GM12875 (cell line): Measurements from ENCODE around the gene RAP1GAP.

Experiments
- H3K4me3 ChIP-seq: one replicate; pipeline ENCODE4 v1.5.1; 2011; ENCODE audit warnings: low read depth, low read length, control low read depth
- TF ChIP-seq, protein P1 (sequence below): IDR thresholded peaks from 2 replicates; pipeline ENCODE4 v1.5.1; 2011; ENCODE audit warnings: low read depth, mild to moderate bottlenecking, control low read depth, inconsistent platforms, low read length, moderate library complexity, borderline replicate concordance; ENCODE audit not compliant: insufficient read depth

The RAP1GAP gene

GRCh38 chr1:21691739-21692138, 22.6 kb upstream of the RAP1GAP start:
- H3K4me3 ChIP-seq: no peak overlapping the region
- TF ChIP-seq, protein P1, sequence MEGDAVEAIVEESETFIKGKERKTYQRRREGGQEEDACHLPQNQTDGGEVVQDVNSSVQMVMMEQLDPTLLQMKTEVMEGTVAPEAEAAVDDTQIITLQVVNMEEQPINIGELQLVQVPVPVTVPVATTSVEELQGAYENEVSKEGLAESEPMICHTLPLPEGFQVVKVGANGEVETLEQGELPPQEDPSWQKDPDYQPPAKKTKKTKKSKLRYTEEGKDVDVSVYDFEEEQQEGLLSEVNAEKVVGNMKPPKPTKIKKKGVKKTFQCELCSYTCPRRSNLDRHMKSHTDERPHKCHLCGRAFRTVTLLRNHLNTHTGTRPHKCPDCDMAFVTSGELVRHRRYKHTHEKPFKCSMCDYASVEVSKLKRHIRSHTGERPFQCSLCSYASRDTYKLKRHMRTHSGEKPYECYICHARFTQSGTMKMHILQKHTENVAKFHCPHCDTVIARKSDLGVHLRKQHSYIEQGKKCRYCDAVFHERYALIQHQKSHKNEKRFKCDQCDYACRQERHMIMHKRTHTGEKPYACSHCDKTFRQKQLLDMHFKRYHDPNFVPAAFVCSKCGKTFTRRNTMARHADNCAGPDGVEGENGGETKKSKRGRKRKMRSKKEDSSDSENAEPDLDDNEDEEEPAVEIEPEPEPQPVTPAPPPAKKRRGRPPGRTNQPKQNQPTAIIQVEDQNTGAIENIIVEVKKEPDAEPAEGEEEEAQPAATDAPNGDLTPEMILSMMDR: no peak

- no peak overlapping the region for H3K4me3 ChIP-seq
- TF ChIP-seq, protein P1: no peak
Observed at GRCh38 chr1:21689661-21690372, 20.7 kb upstream of the RAP1GAP start.

DNA sequence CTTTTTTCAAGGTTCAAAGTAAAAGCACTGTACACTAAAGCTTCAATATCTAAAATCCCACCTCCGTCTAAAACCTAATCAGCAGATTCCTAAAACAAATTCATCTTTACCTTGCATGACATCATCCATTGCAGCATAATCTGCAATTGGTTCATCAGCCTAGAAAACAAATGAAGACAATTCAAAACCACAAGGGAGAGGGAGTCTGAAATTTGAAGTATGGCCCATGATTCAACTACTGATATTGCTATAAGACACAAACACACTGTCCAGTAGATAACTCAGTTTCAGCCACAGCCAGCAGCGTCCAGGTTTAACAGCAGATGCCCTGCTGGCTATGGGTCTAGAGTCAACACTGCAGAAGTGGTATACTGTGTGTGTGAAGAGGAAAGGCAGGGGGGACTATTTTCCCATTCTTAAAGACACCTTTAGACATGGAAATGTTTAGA, 17.9 kb upstream of the RAP1GAP start:
- H3K4me3 ChIP-seq: no peak overlapping the region
- TF ChIP-seq, protein P1: no peak

DNA sequence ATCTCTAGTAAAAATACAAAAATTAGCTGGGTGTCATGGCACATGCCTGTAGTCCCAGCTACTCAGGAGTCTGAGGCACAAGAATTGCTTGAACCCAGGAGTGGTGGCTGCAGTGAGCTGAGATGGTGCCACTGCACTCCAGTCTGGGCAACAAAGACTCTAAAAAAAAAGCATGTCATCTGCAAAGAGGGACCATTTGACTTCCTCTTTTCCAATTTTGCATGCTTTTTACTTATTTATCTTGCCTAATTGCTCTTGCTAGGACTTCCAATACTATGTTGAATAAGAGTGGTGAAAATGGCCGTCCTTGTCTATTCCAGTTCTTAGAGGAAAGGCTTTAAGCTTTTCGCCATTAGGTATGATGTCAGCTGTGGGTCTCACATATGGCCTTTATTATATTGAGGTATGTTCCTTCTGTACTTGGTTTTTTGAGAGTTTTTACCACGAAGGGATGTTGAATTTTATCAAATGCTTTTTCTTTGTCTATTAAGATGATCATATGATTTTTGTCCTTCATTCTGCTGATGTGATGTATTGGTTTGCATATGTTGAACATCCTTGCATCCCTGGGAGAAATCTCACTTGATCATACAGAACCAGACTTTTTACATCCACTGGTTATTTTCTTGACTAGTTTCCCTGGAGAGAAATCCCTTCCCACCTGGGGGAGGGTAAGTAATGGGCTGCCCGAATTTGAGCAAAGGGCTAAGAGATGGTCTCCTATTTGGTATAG, 17.0 kb upstream of the RAP1GAP start:
- H3K4me3 ChIP-seq: no peak overlapping the region
- TF ChIP-seq, protein P1: no peak

GRCh38 chr1:21681426-21681825, 12.3 kb upstream of the RAP1GAP start:
- no peak overlapping the region for H3K4me3 ChIP-seq
- TF ChIP-seq, protein P1: no peak

DNA sequence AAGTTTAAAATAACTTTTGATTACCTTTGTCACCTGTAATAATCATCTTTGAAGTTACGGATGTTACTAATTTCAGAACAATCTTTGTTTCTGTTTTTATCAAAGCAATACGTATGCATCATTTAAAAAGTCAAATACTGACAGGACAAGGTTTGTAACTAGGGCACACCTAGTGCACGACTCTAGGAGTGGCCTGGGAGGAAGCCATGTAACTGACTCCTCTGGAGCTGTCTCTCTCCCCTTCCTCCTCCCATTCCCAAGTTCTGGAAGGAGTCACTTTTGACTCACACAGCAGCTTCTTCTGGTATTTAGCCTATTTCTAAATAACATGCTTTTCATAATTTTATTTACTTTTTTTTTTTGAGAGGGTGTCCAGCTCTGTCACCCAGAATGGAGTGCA, 11.8 kb upstream of the RAP1GAP start:
- TF ChIP-seq, protein P1: no peak
- H3K4me3 ChIP-seq: no peak overlapping the region

DNA sequence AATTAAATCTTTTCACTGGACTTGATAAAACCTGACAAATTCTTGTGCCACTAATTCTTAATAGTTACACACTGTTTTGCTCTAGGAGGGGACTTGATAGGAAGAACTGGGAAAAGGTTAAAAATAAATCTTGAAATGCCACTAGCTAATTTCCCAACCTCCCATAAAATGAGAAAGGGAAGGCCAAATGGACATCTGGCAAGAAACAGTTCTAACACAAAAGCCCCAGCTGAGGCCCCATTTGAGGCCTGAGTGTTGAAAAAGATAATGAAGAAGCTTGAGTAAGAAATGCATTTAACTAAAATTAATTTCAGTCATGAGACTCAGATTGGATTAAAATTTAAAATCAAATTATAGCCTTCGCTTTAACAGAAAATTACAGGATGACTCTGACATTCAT, 11.2 kb upstream of the RAP1GAP start:
- H3K4me3 ChIP-seq: no peak overlapping the region
- TF ChIP-seq, protein P1: no peak
